ENCODE data around the gene SMYD3. TPM values are rescaled to one million over a fixed set of nuclear protein-coding genes. Genes with fewer than 3 reads are reported as not detected.
"Not testable (repeated sequence)": the region's sequence is repeated elsewhere in the genome, so short reads cannot be mapped to it uniquely, and the experiment has no call there.

SMYD3 gene
- total RNA-seq, 1 donor from 2014 or later = 22.3 TPM

- Histone ChIP-seq H3K9me3 (no peaks in the 10 kb centered on the region), H3K4me1 (no peaks in the 10 kb centered on the region), H3K4me3 (no peak overlapping the region), H3K27me3 (no peaks in the 10 kb centered on the region), H3K36me3 (no peaks in the 10 kb centered on the region), H3K27ac (no peak overlapping the region)
- TF ChIP-seq POLR2A (IDR thresholded peaks at IDR 0.05) = no peak
- no peak for TF ChIP-seq CTCF (IDR thresholded peaks at IDR 0.05)
- TF ChIP-seq POLR2AphosphoS5 (IDR thresholded peaks at IDR 0.05; ENCODE audit: insufficient read depth in 1 of 2, low read depth in 1 of 2) = no peak
- intact Hi-C loops (cut with DNase I) = no loop called here
- DNase-seq (ENCODE audit: extremely low spot score in 2 of 2) = no peak
Observed at GRCh38 chr1:245979589-245979988, 527.5 kb downstream of the SMYD3 start.

GRCh38 chr1:245978915-245979314 is 528.2 kb downstream of the SMYD3 start:
- no peaks in the 10 kb centered on the region for H3K36me3 ChIP-seq
- H3K27me3 ChIP-seq = no peaks in the 10 kb centered on the region
- no peaks in the 10 kb centered on the region for H3K4me1 ChIP-seq
- DNase-seq (ENCODE audit: extremely low spot score in 2 of 2) = no peak
- H3K27ac ChIP-seq = no peak overlapping the region
- TF ChIP-seq CTCF (IDR thresholded peaks at IDR 0.05) (no peak), POLR2A (IDR thresholded peaks at IDR 0.05) (no peak), POLR2AphosphoS5 (IDR thresholded peaks at IDR 0.05; ENCODE audit: insufficient read depth in 1 of 2, low read depth in 1 of 2) (no peak)
- H3K9me3 ChIP-seq = no peaks in the 10 kb centered on the region
- intact Hi-C loops (cut with DNase I) = no loop called here
- H3K4me3 ChIP-seq = no peak overlapping the region

- H3K9me3 ChIP-seq = no peaks in the 10 kb centered on the region
- intact Hi-C loops (cut with DNase I) = no loop called here
- no peak overlapping the region for H3K4me3 ChIP-seq
Observed at GRCh38 chr1:245972476-245972875, 534.6 kb downstream of the SMYD3 start.

GRCh38 chr1:245971711-245972085 is 535.4 kb downstream of the SMYD3 start:
- no peak for DNase-seq (ENCODE audit: extremely low spot score in 2 of 2)
- no peaks in the 10 kb centered on the region for H3K36me3 ChIP-seq
- H3K9me3 ChIP-seq = no peaks in the 10 kb centered on the region
- no peak overlapping the region for H3K4me3 ChIP-seq
- TF ChIP-seq POLR2A (IDR thresholded peaks at IDR 0.05) (no peak), CTCF (IDR thresholded peaks at IDR 0.05) (no peak), POLR2AphosphoS5 (IDR thresholded peaks at IDR 0.05; ENCODE audit: insufficient read depth in 1 of 2, low read depth in 1 of 2) (no peak)
- H3K27ac ChIP-seq = no peak overlapping the region
- H3K4me1 ChIP-seq = no peaks in the 10 kb centered on the region
- H3K27me3 ChIP-seq = no peaks in the 10 kb centered on the region
- intact Hi-C loops (cut with DNase I) = no loop called here

More at GRCh38 chr1:245972476-245972875, 534.6 kb downstream of the SMYD3 start:
- Histone ChIP-seq H3K4me1 (no peaks in the 10 kb centered on the region), H3K27ac (no peak overlapping the region), H3K36me3 (no peaks in the 10 kb centered on the region), H3K27me3 (no peaks in the 10 kb centered on the region)
- no peak for DNase-seq (ENCODE audit: extremely low spot score in 2 of 2)
- no peak for TF ChIP-seq POLR2A (IDR thresholded peaks at IDR 0.05)
- TF ChIP-seq CTCF (IDR thresholded peaks at IDR 0.05) = no peak
- TF ChIP-seq POLR2AphosphoS5 (IDR thresholded peaks at IDR 0.05; ENCODE audit: insufficient read depth in 1 of 2, low read depth in 1 of 2) = no peak

GRCh38 chr1:245971076-245971710 is 535.9 kb downstream of the SMYD3 start:
- H3K9me3 ChIP-seq; H3K4me3 ChIP-seq; H3K36me3 ChIP-seq; H3K27ac ChIP-seq; H3K4me1 ChIP-seq; intact Hi-C loops (cut with DNase I); DNase-seq (ENCODE audit: extremely low spot score in 2 of 2); H3K27me3 ChIP-seq: not testable (repeated sequence)
